HL-60 (cell line): Measurements from ENCODE around the gene GNB2.

Source experiments
- DNase-seq, 2 experiments: peaks; one replicate each; pipeline ENCODE4 v3.0.0-alpha.2; 2010 to 2020; ENCODE audit warnings: low read depth in 1 of 2, low spot score in 1 of 2
- H3K27ac ChIP-seq: fragments of 250-450 bp; sonication (Bioruptor Pico); replicated peaks from 2 replicates; pipeline ENCODE4 v1.5.1; 2020; ENCODE audit warnings: mild to moderate bottlenecking, moderate library complexity
- H3K27me3 ChIP-seq: fragments of 250-450 bp; sonication (Bioruptor Pico); 2 replicates; pipeline ENCODE4 v1.5.1; 2021; ENCODE audit warnings: mild to moderate bottlenecking, moderate library complexity; ENCODE audit not compliant: insufficient read depth, poor library complexity, severe bottlenecking
- H3K4me3 ChIP-seq: replicated peaks from 2 replicates; pipeline ENCODE4 v1.5.1; 2011; ENCODE audit warnings: mild to moderate bottlenecking, control low read depth, low read length; ENCODE audit not compliant: insufficient read depth
- GABPA ChIP-seq: IDR thresholded peaks from 2 replicates; pipeline ENCODE4 v1.6.1; 2012; ENCODE audit warnings: low read depth
- POLR2AphosphoS5 ChIP-seq: IDR thresholded peaks from 2 replicates; pipeline ENCODE4 v1.6.1; 2012; ENCODE audit warnings: low read depth
- SPI1 ChIP-seq: IDR thresholded peaks from 2 replicates; pipeline ENCODE4 v1.6.1; 2012; ENCODE audit warnings: low read depth, mild to moderate bottlenecking, borderline replicate concordance
- TF ChIP-seq, protein P1 (sequence below): IDR thresholded peaks from 2 replicates; pipeline ENCODE4 v1.6.1; 2012; ENCODE audit warnings: low read depth; ENCODE audit not compliant: insufficient replicate concordance
- TF ChIP-seq, protein P2 (sequence below): IDR thresholded peaks from one replicate; pipeline ENCODE4 v1.5.1; 2011; ENCODE audit warnings: low read length, control low read depth, inconsistent platforms; ENCODE audit not compliant: insufficient read depth

The GNB2 gene

DNA sequence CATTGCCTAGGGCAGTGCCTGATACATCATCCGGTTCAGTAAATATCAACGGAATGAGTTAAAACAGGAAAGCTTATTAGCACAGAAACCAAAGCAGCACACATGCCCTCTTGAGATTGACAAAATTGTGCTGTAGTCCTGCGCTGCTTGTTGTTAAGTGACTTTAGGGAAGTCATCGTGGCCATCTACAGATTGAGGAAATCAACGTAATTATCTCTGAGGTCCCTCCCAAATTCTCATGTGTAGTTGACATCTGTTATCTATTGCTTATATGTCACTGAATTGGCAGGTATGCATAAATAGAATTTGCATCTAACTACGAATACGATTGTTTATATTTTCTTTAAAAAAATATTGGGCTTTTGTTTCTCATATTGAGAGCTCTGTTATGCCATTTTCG, 3.5 kb upstream of the GNB2 start:
- Histone ChIP-seq H3K27ac (no peak overlapping the region), H3K4me3 (no peak overlapping the region), H3K27me3 (no peaks in the 10 kb centered on the region)
- DNase-seq = no peak
- TF ChIP-seq, protein P1, sequence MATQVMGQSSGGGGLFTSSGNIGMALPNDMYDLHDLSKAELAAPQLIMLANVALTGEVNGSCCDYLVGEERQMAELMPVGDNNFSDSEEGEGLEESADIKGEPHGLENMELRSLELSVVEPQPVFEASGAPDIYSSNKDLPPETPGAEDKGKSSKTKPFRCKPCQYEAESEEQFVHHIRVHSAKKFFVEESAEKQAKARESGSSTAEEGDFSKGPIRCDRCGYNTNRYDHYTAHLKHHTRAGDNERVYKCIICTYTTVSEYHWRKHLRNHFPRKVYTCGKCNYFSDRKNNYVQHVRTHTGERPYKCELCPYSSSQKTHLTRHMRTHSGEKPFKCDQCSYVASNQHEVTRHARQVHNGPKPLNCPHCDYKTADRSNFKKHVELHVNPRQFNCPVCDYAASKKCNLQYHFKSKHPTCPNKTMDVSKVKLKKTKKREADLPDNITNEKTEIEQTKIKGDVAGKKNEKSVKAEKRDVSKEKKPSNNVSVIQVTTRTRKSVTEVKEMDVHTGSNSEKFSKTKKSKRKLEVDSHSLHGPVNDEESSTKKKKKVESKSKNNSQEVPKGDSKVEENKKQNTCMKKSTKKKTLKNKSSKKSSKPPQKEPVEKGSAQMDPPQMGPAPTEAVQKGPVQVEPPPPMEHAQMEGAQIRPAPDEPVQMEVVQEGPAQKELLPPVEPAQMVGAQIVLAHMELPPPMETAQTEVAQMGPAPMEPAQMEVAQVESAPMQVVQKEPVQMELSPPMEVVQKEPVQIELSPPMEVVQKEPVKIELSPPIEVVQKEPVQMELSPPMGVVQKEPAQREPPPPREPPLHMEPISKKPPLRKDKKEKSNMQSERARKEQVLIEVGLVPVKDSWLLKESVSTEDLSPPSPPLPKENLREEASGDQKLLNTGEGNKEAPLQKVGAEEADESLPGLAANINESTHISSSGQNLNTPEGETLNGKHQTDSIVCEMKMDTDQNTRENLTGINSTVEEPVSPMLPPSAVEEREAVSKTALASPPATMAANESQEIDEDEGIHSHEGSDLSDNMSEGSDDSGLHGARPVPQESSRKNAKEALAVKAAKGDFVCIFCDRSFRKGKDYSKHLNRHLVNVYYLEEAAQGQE = no peak
- TF ChIP-seq POLR2AphosphoS5 (no peak), SPI1 (peak; percentile 76; the same call in 1 of the 2 replicates)

DNA sequence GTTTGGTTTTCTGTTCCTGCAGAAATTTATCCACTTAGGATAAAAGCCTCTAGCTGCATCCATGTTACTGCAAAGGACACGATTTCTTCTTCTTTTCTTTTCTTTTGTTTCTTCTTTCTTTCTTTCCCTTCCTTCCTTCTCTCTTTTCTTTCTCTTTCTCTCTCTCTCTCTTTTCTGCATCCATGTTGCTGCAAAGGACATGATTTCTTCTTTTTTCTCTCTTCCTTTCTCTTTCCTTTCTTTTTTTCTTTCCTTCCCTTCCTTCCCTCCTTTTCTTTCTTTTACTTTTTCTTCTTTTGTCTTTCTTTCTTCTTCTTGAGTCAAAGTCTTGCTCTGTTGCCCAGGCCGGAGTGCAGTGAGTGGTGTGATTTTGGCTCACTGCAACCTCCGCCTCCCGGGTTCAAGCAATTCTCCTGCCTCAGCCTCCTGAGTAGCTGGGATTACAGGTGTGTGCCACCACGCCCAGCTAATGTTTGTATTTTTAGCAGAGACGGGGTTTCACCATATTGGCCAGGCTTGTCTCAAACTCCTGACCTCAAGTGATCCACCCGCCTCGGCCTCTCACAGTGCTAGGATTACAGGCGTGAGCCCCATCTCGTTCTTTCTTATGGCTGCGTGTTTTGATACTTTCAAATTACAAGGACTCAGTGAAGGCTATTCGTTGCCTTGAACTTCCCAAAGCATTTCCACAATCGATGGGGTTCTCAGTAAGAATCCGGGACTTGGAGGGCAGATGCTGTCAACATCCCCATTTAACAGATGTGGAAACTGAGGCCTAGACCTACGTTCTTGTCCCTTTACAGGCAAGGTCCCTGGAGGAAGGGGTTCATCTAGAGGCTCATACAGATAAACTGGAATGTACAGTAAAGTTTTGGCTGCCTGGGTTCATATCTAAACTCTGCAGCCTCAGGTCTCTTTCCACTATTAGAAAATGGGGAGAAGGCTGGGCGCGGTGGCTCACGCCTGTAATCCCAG, 1.9 kb upstream of the GNB2 start:
- H3K27me3 ChIP-seq = no peaks in the 10 kb centered on the region
- no peak overlapping the region for H3K27ac ChIP-seq
- no peak for DNase-seq
- TF ChIP-seq SPI1 (no peak), GABPA (no peak), POLR2AphosphoS5 (no peak)
- TF ChIP-seq, protein P2, sequence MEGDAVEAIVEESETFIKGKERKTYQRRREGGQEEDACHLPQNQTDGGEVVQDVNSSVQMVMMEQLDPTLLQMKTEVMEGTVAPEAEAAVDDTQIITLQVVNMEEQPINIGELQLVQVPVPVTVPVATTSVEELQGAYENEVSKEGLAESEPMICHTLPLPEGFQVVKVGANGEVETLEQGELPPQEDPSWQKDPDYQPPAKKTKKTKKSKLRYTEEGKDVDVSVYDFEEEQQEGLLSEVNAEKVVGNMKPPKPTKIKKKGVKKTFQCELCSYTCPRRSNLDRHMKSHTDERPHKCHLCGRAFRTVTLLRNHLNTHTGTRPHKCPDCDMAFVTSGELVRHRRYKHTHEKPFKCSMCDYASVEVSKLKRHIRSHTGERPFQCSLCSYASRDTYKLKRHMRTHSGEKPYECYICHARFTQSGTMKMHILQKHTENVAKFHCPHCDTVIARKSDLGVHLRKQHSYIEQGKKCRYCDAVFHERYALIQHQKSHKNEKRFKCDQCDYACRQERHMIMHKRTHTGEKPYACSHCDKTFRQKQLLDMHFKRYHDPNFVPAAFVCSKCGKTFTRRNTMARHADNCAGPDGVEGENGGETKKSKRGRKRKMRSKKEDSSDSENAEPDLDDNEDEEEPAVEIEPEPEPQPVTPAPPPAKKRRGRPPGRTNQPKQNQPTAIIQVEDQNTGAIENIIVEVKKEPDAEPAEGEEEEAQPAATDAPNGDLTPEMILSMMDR = no peak
- TF ChIP-seq, protein P1 = no peak
- H3K4me3 ChIP-seq = no peak overlapping the region

DNA sequence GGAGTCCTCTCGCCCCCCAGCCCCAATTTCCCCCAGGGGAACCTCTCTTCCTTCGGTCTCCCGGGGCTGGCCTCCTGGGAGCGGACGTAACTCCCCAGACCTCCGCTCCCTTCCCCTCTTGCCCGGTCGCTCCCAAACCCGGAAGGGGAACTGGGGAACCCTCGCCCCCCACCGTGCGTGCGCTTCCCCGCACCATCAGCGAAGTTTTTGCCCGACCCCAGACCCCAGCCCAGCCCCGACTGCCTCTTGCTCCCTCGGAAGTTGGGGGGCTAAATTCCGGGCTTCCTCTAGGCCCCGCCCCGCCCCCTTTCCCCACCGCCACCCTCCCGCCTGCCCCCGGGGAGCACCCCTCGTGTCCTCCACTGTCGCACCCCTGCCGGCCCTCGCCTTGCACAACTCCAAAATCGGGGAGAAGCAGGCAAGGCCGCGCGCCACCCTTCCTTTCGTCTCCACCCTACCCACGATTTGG, 436 bp downstream of the GNB2 start:
- TF ChIP-seq SPI1 = peak; percentile 35; the same call in 1 of the 2 replicates
- TF ChIP-seq, protein P1 = no peak
- TF ChIP-seq, protein P2 = no peak
- TF ChIP-seq POLR2AphosphoS5 = no peak; the same call in none of the 2 replicates
- no peak for TF ChIP-seq GABPA
- peak overlapping the region; percentile 89 for H3K4me3 ChIP-seq
- no peaks in the 10 kb centered on the region for H3K27me3 ChIP-seq
- DNase-seq = peak; percentile 66 to 82
- H3K27ac ChIP-seq = peak overlapping the region; percentile 99
